ENCODE data around the gene HRH1. TPM values are rescaled to one million over a fixed set of nuclear protein-coding genes. Genes with fewer than 3 reads are reported as not detected.

HRH1 gene
- total RNA-seq, 1 donor from 2014 or later, result 1.4 TPM

DNA sequence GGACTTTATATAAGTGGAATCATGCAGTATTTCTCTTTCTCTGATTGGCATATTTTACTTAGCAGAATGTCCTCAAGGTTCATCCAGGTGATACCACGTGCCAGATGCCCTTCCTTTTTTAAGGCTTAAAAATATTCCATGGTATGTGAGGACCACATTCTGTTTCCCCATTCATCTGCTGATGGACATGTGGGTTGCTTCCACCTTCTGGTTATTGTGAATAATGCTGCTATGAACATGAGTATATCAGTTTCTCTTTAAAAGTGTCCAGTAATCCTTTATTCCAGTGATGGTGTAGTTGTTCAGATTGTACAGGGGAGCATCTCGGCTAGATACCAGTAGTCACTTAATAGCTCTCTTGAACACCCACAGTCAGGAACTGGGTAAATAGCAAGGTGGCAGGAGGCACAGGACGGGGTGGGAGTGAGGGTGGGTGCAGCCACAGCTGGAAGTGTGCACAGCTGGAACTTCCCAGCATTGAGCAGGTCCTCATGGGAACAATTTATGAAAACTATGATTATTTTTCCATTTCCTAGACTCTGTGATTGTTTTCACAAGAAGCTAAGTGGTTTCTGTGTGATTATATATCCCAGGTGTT is 67.6 kb downstream of the HRH1 start:
- Histone ChIP-seq H3K27ac (replicated peaks) (no peak overlapping the region), H3K36me3 (no peaks in the 10 kb centered on the region), H3K27me3 (ENCODE audit: low read depth) (no peaks in the 10 kb centered on the region), H3K4me1 (peaks cover 37% of the 10 kb centered on the region), H3K9me3 (replicated peaks) (no peaks in the 10 kb centered on the region), H3K4me3 (no peak overlapping the region)
- DNase-seq, result no peak
- intact Hi-C loops (cut with micrococcal nuclease), result no loop called here
- TF ChIP-seq, protein P1, sequence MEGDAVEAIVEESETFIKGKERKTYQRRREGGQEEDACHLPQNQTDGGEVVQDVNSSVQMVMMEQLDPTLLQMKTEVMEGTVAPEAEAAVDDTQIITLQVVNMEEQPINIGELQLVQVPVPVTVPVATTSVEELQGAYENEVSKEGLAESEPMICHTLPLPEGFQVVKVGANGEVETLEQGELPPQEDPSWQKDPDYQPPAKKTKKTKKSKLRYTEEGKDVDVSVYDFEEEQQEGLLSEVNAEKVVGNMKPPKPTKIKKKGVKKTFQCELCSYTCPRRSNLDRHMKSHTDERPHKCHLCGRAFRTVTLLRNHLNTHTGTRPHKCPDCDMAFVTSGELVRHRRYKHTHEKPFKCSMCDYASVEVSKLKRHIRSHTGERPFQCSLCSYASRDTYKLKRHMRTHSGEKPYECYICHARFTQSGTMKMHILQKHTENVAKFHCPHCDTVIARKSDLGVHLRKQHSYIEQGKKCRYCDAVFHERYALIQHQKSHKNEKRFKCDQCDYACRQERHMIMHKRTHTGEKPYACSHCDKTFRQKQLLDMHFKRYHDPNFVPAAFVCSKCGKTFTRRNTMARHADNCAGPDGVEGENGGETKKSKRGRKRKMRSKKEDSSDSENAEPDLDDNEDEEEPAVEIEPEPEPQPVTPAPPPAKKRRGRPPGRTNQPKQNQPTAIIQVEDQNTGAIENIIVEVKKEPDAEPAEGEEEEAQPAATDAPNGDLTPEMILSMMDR (IDR thresholded peaks at IDR 0.05; ENCODE audit: borderline replicate concordance), result peak; percentile 16

DNA sequence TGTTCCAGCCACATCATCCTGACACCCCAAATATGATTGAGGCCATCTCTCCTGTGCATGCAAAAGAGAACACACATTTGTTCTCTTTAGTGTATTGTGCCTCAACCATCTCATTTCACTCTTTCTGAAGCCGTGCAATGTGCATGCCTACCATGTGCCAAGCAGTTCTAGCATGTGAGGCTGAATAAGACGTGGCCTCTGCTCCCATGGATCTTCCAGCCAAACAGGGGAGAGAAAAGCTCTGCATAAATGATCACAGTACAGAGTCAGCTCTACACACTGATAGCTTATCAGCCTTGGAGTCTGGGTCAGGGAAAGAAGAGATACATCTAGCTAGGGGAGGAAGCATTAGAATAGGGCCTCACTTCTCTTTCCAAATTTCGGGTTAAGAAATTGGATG is 69.7 kb downstream of the HRH1 start:
- Histone ChIP-seq H3K4me1 (peaks cover 46% of the 10 kb centered on the region), H3K27ac (replicated peaks) (no peak overlapping the region), H3K27me3 (ENCODE audit: low read depth) (no peaks in the 10 kb centered on the region), H3K9me3 (replicated peaks) (no peaks in the 10 kb centered on the region), H3K4me3 (no peak overlapping the region), H3K36me3 (no peaks in the 10 kb centered on the region)
- intact Hi-C loops (cut with micrococcal nuclease), result no loop called here
- TF ChIP-seq, protein P1 (IDR thresholded peaks at IDR 0.05; ENCODE audit: borderline replicate concordance), result no peak
- no peak for DNase-seq

DNA sequence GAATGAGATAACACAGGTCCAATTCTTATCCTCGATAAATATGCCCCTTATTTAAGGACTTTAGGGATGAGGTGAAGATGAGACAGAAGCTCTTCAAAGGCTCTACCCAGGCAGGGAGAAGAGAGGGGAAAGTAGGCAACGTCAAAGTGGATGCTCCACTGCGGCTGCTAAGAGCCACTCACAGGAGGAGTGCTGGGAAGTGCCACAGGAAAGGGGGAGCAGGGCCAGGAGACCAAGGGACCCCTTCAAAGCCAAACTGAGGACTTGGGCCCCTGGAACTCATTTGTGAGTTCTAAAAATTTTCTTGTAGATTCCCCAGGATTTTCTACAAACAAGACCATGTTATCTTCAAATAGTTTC is 70.6 kb downstream of the HRH1 start:
- no peaks in the 10 kb centered on the region for H3K36me3 ChIP-seq
- H3K27ac ChIP-seq (replicated peaks), result peak overlapping the region; percentile 69
- H3K4me3 ChIP-seq, result peak overlapping the region; percentile 47
- TF ChIP-seq, protein P1 (IDR thresholded peaks at IDR 0.05; ENCODE audit: borderline replicate concordance), result no peak
- peaks cover 38% of the 10 kb centered on the region for H3K4me1 ChIP-seq
- no peak for DNase-seq
- no peaks in the 10 kb centered on the region for H3K27me3 ChIP-seq (ENCODE audit: low read depth)
- intact Hi-C loops (cut with micrococcal nuclease), result no loop called here
- H3K9me3 ChIP-seq (replicated peaks), result no peaks in the 10 kb centered on the region

DNA sequence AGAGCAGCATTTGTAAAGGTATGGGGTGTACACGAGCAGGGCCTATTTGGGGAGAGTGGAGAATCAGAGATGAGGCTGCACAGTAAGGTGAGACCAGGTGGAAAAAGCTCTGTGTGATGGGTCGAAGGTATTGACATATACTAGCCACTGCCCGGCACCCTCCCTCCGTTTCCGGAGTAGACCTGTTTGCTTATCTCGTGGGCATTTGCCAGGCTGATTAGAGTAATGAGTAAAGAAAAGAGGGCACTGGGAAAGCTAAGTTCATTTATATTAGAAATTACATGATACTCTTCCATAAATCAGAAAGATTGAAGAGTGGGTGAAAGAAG is 71.7 kb downstream of the HRH1 start:
- Histone ChIP-seq H3K9me3 (replicated peaks) (no peaks in the 10 kb centered on the region), H3K4me3 (peak overlapping the region; percentile 47)

DNA sequence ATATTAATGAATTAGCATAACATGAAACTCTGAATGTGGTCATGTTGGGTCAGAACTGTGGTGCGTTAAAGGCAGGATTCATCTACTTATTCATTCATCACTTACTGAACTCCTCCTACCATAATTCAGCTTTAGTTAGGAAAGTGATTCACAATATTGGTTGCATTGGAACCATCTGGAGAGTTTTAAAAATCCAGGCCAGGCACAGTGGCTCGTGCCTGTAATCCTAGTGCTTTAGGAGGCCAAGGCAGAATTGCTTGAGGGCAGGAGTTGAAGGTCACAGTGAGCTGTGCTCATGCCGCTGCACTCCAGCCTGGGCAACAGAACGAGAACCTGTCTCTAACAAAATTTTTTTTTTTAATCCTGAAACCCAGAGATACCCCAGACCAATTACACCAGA is 73.7 kb downstream of the HRH1 start:
- Histone ChIP-seq H3K36me3 (no peaks in the 10 kb centered on the region), H3K9me3 (replicated peaks) (no peaks in the 10 kb centered on the region), H3K4me3 (no peak overlapping the region), H3K27me3 (ENCODE audit: low read depth) (no peaks in the 10 kb centered on the region), H3K27ac (replicated peaks) (no peak overlapping the region), H3K4me1 (peaks cover 26% of the 10 kb centered on the region)
- intact Hi-C loops (cut with micrococcal nuclease), result no loop called here
- no peak for DNase-seq
- TF ChIP-seq, protein P1 (IDR thresholded peaks at IDR 0.05; ENCODE audit: borderline replicate concordance), result no peak

More for the DNA sequence above, 71.7 kb downstream of the HRH1 start:
- peak overlapping the region; percentile 69 for H3K27ac ChIP-seq (replicated peaks)
- intact Hi-C loops (cut with micrococcal nuclease), result no loop called here
- H3K4me1 ChIP-seq, result peaks cover 27% of the 10 kb centered on the region
- H3K27me3 ChIP-seq (ENCODE audit: low read depth), result no peaks in the 10 kb centered on the region
- DNase-seq, result no peak
- TF ChIP-seq, protein P1 (IDR thresholded peaks at IDR 0.05; ENCODE audit: borderline replicate concordance), result no peak
- no peaks in the 10 kb centered on the region for H3K36me3 ChIP-seq
